Stimulated activated CD4-positive, alpha-beta T cell treated with anti-CD3 and anti-CD28 coated beads, Interleukin-4, amount 100 ng/mL, for 4 hours (primary cell): Measurements from ENCODE around the gene OPN3.
"Not testable (repeated sequence)": the region's sequence is repeated elsewhere in the genome, so short reads cannot be mapped to it uniquely, and the experiment has no call there.

ENCODE experiments used
- DNase-seq, 2 experiments: peaks; one replicate each; pipeline ENCODE4 v3.0.0-alpha.2; 2020

OPN3 gene

GRCh38 chr1:241640149-241640866, at the start of gene OPN3, which contains the start of gene CHML:
Gene OPN3 (minus strand): TSS chr1:241640369. CDS start chr1:241640254, 115 bp downstream.
Gene CHML (minus strand): TSS chr1:241640369. CDS start chr1:241635766, 4,603 bp downstream.
- peak; percentile 89 to 97 for DNase-seq

GRCh38 chr1:241688940-241689368, 48.8 kb upstream of the OPN3 start:
- DNase-seq = no peak

- DNase-seq = no peak
Measured at GRCh38 chr1:241684108-241684507, 43.9 kb upstream of the OPN3 start.

- DNase-seq = no peak
Measured at GRCh38 chr1:241682921-241683320, 42.8 kb upstream of the OPN3 start.

GRCh38 chr1:241681861-241682448, 41.8 kb upstream of the OPN3 start:
- DNase-seq = not testable (repeated sequence)

- DNase-seq = no peak
Measured at GRCh38 chr1:241679961-241680360, 39.8 kb upstream of the OPN3 start.

GRCh38 chr1:241679404-241679803, 39.2 kb upstream of the OPN3 start:
- no peak for DNase-seq

- no peak for DNase-seq
Measured at GRCh38 chr1:241678536-241678935, 38.4 kb upstream of the OPN3 start.

- DNase-seq = peak in 1 of 2 experiments; percentile 21
Measured at GRCh38 chr1:241677201-241677600, 37.0 kb upstream of the OPN3 start.

- peak in 1 of 2 experiments; percentile 58 for DNase-seq
Measured at GRCh38 chr1:241675983-241676382, 35.8 kb upstream of the OPN3 start.

- DNase-seq = no peak
Measured at GRCh38 chr1:241674805-241675384, 34.7 kb upstream of the OPN3 start.

GRCh38 chr1:241672301-241672700, 32.1 kb upstream of the OPN3 start:
- no peak for DNase-seq

GRCh38 chr1:241666419-241666818, 26.2 kb upstream of the OPN3 start:
- no peak for DNase-seq

- no peak for DNase-seq
Measured at GRCh38 chr1:241660424-241660972, 20.3 kb upstream of the OPN3 start.

- DNase-seq = not testable (repeated sequence)
Measured at GRCh38 chr1:241659016-241659415, 18.8 kb upstream of the OPN3 start.

GRCh38 chr1:241658081-241658793, 18.1 kb upstream of the OPN3 start:
- no peak for DNase-seq

GRCh38 chr1:241654641-241655040, 14.5 kb upstream of the OPN3 start:
- DNase-seq = no peak

- no peak for DNase-seq
Measured at GRCh38 chr1:241654019-241654418, 13.8 kb upstream of the OPN3 start.

- no peak for DNase-seq
Measured at GRCh38 chr1:241652012-241652411, 11.8 kb upstream of the OPN3 start, which contains the start of gene WDR64. Gene WDR64 (plus strand): TSS chr1:241652281. CDS start chr1:241652485, 204 bp downstream.

- DNase-seq = no peak
Measured at GRCh38 chr1:241648159-241648558, 8.0 kb upstream of the OPN3 start.

GRCh38 chr1:241647658-241648057, 7.5 kb upstream of the OPN3 start:
- no peak for DNase-seq

- DNase-seq = no peak
Measured at GRCh38 chr1:241646201-241646600, 6.0 kb upstream of the OPN3 start.

- DNase-seq = no peak
Measured at GRCh38 chr1:241645199-241645598, 5.0 kb upstream of the OPN3 start.
